ENCODE results near the gene KIF13A.

Gene KIF13A

GRCh38 chr6:17871189-17871519, 116.3 kb downstream of the KIF13A start:
- peaks cover 8% of the 10 kb centered on the region for H3K36me3 Mint-ChIP-seq (ENCODE audit: low read depth)
- H3K4me3 Mint-ChIP-seq = no peak overlapping the region
- no peaks in the 10 kb centered on the region for H3K27me3 Mint-ChIP-seq (ENCODE audit: low read depth)
- no peaks in the 10 kb centered on the region for H3K9me3 Mint-ChIP-seq
- TF ChIP-seq CTCF (IDR thresholded peaks at IDR 0.05; ENCODE audit: unreplicated experiment in 3 of 3) = no peak
- H3K4me1 Mint-ChIP-seq = peaks cover 39% of the 10 kb centered on the region
- peak overlapping the region in 1 of 3 experiments; percentile 8 for H3K27ac Mint-ChIP-seq

- H3K36me3 Mint-ChIP-seq (ENCODE audit: low read depth) = peaks cover 7% of the 10 kb centered on the region
- TF ChIP-seq CTCF (IDR thresholded peaks at IDR 0.05; ENCODE audit: unreplicated experiment in 3 of 3) = no peak
- no peaks in the 10 kb centered on the region for H3K27me3 Mint-ChIP-seq (ENCODE audit: low read depth)
- no peak overlapping the region for H3K27ac Mint-ChIP-seq
- no peaks in the 10 kb centered on the region for H3K9me3 Mint-ChIP-seq
- H3K4me3 Mint-ChIP-seq = no peak overlapping the region
- peaks cover 39% of the 10 kb centered on the region for H3K4me1 Mint-ChIP-seq
Measured at GRCh38 chr6:17870300-17871188, 116.9 kb downstream of the KIF13A start.

- no peak for TF ChIP-seq CTCF (IDR thresholded peaks at IDR 0.05; ENCODE audit: unreplicated experiment in 3 of 3)
Measured at GRCh38 chr6:17869753-17870050, 117.7 kb downstream of the KIF13A start.

GRCh38 chr6:17869010-17869752, 118.3 kb downstream of the KIF13A start:
- no peak for TF ChIP-seq CTCF (IDR thresholded peaks at IDR 0.05; ENCODE audit: unreplicated experiment in 3 of 3)
- Mint-ChIP-seq H3K27ac (peak overlapping the region in 1 of 3 experiments; percentile 26), H3K4me3 (no peak overlapping the region), H3K36me3 (ENCODE audit: low read depth) (peaks cover 7% of the 10 kb centered on the region), H3K27me3 (ENCODE audit: low read depth) (no peaks in the 10 kb centered on the region), H3K4me1 (peaks cover 40% of the 10 kb centered on the region), H3K9me3 (no peaks in the 10 kb centered on the region)

More at GRCh38 chr6:17869753-17870050, 117.7 kb downstream of the KIF13A start:
- Mint-ChIP-seq H3K9me3 (no peaks in the 10 kb centered on the region), H3K36me3 (ENCODE audit: low read depth) (peaks cover 7% of the 10 kb centered on the region), H3K27me3 (ENCODE audit: low read depth) (no peaks in the 10 kb centered on the region), H3K4me3 (no peak overlapping the region), H3K4me1 (peaks cover 39% of the 10 kb centered on the region), H3K27ac (no peak overlapping the region)

GRCh38 chr6:17867880-17868279, 119.6 kb downstream of the KIF13A start:
- Mint-ChIP-seq H3K27ac (peak overlapping the region; percentile 5 to 65 (median 13)), H3K36me3 (ENCODE audit: low read depth) (peaks cover 7% of the 10 kb centered on the region), H3K27me3 (ENCODE audit: low read depth) (no peaks in the 10 kb centered on the region), H3K9me3 (no peaks in the 10 kb centered on the region), H3K4me3 (no peak overlapping the region), H3K4me1 (peaks cover 41% of the 10 kb centered on the region)
- TF ChIP-seq CTCF (IDR thresholded peaks at IDR 0.05; ENCODE audit: unreplicated experiment in 3 of 3) = no peak

All from nephron (organoid).